ENCODE results near the gene RANBP10.
"Not testable (repeated sequence)": the region's sequence is repeated elsewhere in the genome, so short reads cannot be mapped to it uniquely, and the experiment has no call there.

The RANBP10 gene

GRCh38 chr16:67775273-67775672, 31.1 kb downstream of the RANBP10 start:
- no peak for DNase-seq

DNA sequence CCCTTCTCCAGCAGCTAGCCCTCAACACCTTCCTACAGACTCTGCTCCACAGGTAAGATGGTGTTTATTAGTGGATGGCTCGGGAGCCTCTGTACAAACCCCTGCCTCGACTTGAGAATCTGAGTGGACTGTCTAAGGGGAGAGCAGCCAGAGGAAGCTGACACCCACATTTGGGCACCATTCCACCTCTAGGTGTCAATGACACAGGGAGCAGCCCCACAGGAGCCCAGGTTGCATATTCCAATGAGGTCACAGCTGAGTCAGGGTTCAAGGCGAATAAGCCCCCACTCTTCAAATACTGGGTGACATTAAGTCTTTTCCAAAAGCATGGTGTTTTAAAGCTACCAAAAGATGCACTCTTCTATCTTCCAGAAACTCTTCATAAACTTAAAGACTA, 31.9 kb downstream of the RANBP10 start:
- DNase-seq, result no peak

- no peak for DNase-seq
Observed at GRCh38 chr16:67773569-67774456, 32.5 kb downstream of the RANBP10 start.

GRCh38 chr16:67773099-67773498, 33.3 kb downstream of the RANBP10 start:
- DNase-seq, result no peak

- no peak for DNase-seq
Observed at GRCh38 chr16:67770346-67770991, 35.9 kb downstream of the RANBP10 start.

GRCh38 chr16:67767953-67768352, 38.4 kb downstream of the RANBP10 start:
- DNase-seq, result no peak

DNA sequence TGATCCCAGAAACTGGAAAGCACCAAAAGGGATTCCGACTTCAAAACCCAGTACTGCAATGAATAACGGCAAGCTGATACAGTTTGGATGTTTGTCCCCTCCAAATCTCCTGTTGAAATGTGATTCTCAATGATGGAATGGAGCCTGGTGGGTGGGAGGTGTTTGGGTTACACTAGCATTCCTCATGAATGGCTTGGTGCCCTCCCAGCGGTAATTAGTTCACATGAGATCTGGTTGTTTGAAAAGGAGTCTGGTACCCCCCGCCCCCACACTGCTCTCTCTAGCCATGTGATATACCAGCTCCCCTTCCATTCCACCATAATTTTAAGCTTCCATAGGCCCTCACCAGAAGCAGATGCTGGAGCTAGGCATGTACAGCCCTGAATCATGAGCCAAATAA, 40.1 kb downstream of the RANBP10 start:
- DNase-seq, result no peak

DNA sequence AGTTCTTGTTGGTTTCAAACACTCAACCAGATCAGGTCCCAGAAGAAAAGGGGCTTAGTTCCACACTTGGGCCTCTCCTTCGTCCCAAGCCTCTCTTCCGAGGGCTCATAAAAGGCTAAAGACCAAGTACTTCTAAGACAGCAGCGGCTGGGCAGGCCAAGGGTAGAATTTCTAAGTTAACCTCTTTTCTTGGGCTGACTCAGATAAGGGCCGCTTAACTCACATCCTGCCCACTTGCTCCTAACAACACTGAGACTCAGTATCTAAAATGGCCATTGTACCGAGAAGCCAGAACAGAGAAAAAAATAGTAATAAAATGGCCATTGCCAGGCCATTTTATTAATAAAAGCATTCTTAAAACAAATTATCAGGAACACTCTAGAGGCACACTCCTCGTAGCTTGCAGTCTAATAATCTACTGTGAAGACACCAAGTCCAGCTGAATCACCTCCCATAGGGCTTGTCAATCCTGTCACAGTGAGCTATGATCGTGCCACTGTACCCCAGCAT, 42.1 kb downstream of the RANBP10 start:
- no peak for DNase-seq

DNA sequence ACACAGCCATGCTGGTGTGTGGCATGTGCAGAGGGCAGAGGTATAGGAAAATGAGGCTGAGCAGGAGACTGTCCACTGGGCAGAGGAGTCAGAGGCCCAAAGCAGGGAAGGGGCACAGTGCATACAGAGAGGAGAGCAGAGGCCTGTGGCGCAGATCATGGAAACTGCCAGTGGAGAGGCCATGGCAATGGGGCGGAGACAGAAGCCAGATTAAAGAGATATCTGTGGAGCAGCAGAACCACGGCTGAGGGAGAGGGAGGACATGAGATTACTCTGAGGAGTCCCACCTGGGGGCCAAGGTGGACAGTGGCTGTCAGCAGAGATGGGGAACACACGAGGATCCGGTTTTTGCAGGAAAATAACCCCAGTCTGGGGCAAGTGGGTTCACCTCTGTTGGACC, 43.3 kb downstream of the RANBP10 start:
- no peak for DNase-seq

DNA sequence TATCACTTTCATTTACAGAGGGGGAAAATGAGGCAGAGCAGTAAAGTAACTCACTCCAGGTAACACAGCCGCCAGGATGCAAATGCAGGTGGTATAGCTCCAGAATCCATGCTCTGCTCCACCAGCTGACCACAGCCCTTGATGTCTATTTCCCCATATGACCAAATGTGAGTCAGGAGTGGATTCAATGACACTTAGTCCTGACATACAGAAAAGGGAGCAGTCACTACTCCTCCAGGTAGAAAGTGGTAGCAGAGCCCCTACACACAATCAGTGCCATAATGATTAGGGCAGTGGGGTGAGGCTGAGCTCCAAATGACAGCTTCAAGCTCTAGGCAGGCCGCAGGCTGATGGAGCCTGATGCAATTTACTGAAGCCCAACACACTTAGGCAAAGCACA, 44.0 kb downstream of the RANBP10 start:
- DNase-seq, result no peak

DNA sequence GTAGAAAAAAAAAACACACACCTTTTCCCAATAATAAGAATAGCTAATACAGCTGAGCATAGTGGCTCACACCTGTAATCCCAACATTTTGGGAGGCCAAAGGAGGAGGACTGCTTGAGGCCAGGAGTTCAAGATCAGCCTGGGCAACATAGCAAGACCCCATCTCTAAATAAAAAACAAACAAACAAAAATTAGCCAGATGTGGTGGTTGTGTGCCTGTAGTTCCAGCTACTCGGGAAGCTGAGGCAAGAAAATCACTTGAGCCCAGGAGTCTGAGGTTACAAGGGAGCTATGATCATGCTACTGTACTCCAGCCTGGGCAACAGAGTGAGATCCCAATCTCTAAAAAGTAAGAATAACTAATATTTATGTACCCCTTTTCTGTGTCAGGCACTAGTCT, 44.4 kb downstream of the RANBP10 start:
- no peak for DNase-seq

DNA sequence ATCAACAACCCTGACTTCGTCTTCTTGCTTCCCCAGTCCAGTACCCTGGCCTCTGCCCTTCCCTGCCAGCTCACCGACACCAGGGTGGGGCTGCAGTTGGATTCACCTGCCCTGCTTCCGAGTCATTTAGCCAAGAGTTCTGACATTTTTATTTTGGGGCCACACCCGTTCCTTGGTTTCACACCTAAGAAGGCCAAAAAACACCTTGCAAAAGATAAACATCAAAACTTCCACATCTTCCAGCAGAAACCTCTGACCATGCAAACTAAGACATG, 45.5 kb downstream of the RANBP10 start:
- no peak for DNase-seq

DNA sequence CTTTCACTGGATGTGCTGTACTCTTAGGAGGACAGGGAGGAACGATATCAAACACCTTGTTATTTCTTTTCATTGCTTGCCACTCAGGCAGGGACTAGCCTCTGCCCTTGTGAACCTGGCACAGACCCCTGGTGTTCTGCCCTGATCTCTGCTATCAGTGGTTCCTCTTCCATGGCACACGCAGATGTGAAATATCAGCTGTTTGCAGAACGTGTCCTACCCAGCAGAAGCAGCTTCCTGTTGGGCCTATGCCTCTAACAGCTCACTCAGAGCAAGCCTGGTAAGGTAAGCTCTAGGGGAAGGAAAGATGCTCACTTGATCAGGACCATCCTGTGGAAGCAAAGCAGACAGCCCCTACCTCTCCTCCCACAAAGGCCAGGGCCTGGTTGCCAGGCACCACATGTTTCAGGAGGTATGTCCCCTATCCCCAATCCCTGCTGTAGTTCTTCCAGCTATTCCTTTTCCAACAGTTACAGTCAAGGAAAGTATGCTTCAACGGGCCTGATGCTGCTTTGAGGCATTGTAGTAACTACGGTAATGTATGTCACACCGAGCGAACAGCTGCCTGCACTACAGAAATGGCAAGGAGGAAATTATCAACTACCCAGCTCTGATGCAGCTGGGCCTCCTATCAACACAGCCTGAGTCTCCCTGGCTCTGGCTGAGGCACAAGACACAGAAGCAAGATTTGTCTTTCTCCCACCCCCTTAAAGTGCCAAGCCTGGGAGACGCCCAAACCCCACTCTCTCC, 46.0 kb downstream of the RANBP10 start:
- DNase-seq, result no peak

GRCh38 chr16:67758966-67759365, 47.4 kb downstream of the RANBP10 start:
- DNase-seq, result no peak

- no peak for DNase-seq
Observed at GRCh38 chr16:67758006-67758405, 48.4 kb downstream of the RANBP10 start.

- DNase-seq, result no peak
Observed at GRCh38 chr16:67752641-67753040, 53.7 kb downstream of the RANBP10 start.

DNA sequence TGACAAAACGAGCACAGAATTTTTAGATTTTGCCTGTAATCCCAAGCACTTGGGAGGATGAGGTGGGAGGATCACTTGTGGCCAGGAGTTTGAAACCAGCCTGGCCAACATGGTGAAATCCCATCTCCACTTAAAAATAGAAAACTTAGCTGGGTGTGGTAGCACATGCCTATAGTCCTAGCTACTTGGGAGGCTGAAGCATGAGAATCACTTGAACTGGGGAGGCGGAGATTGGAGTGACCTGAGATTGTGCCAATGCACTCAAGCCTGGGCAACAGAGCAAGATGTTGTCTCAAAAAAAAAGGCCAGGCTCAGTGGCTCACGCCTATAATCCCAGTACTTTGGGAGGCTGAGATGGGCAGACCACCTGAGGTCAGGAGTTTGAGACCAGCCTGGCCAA, 55.0 kb downstream of the RANBP10 start:
- not testable (repeated sequence) for DNase-seq

GRCh38 chr16:67750466-67750865, 55.9 kb downstream of the RANBP10 start:
- DNase-seq, result no peak

DNA sequence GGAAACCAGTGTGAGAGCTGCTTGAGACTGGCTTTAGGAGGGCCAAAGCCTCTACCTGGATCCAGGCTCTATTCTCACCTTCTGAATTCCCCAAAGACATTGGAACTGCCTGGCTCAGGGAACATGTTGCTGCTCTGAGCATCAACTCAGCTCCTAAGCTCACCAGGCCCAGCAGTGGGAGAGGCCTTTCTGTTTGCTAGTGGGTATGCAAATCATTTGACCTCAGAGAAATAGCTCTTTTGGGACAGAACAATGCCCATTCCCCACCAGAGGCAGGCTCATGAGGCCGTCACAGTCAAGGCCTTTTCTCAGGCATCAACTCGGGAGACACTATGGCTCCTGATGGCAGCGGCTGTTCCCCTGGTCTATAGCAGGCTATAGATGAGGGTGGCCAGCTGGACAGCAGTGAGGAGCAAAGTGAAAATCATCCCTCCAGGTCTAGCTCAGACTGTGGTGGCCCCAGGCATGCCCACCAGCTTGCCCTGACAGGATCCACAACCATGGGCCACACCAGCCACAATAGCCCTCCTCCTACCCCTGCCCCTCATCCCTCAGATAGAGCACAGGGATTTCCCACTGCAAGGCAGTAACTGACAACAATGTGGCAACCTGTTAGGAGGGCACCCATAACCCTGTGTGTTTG, 56.8 kb downstream of the RANBP10 start:
- DNase-seq, result no peak

- no peak for DNase-seq
Observed at GRCh38 chr16:67748834-67749233, 57.5 kb downstream of the RANBP10 start.

GRCh38 chr16:67746846-67747245, 59.5 kb downstream of the RANBP10 start:
- DNase-seq, result no peak

- DNase-seq, result no peak
Observed at GRCh38 chr16:67741118-67741517, 65.2 kb downstream of the RANBP10 start.

DNA sequence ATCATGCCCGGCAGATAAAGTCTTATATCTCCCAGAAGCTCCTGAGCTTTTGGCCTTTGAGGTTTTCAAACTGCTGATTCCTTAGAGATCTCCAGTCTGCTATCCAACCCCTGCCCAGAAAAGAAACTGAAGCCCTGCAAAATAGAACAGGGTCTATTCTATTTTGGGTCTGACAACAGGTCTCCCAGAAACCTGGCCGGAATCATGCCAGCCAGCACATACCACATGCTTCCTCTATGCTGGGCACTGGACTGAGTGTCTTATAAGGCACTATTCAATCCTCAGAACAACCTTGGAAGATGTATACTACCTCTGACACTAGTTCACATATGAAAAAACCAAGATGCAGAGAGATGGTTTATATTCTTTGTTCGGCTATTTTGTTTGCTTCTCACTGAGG, 66.0 kb downstream of the RANBP10 start:
- no peak for DNase-seq
